Erythroblast (primary cell): ENCODE data around the gene CXCL14.
"Not testable (repeated sequence)": the region's sequence is repeated elsewhere in the genome, so short reads cannot be mapped to it uniquely, and the experiment has no call there.

Experiments
- GATA1 ChIP-seq: IDR thresholded peaks from 2 replicates; pipeline ENCODE4 v1.6.1; 2011; ENCODE audit warnings: low read depth, mild to moderate bottlenecking, control low read depth, low read length, moderate library complexity
- POLR2A ChIP-seq: IDR thresholded peaks from 2 replicates; pipeline ENCODE4 v1.6.1; 2011; ENCODE audit warnings: mild to moderate bottlenecking, low read length

DNA sequence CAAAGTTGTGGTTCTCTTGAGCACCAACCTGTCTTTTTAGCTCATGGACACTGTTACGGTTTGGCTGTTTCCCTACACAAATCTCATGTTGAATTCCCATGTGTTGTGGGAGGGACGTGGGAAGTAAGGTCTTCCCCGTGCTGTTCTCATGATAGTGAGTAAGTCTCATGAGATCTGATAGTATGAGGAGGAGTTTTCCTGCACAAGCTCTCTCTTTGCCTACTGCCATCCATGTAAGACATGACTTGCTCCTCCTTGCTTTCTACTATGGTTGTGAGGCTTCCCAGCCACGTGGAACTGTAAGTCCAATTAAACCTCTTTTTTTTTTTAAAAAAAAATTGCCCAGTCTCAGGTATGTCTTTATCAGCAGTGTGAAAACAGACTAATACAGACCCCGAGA lies 49.2 kb downstream of the CXCL14 start:
- TF ChIP-seq POLR2A, GATA1: not testable (repeated sequence)
